Loucy (cell line): ENCODE data around the gene NUAK1.

Experiments used
- H2AFZ ChIP-seq: fragments of 200-600 bp; sonication (generic); 2 replicates; pipeline ENCODE4 v1.6.0; 2016; ENCODE audit warnings: antibody characterized with exemption, mild to moderate bottlenecking, low read length, moderate library complexity
- H3F3A ChIP-seq: fragments of 200-600 bp; 2 replicates; pipeline ENCODE4 v1.6.0; 2016; ENCODE audit warnings: antibody characterized with exemption, low read depth, mild to moderate bottlenecking
- H3K27me3 ChIP-seq: fragments of 200-600 bp; sonication (generic); 2 replicates; pipeline ENCODE4 v1.6.1; 2014; ENCODE audit warnings: low read length, mild to moderate bottlenecking; ENCODE audit not compliant: insufficient read depth, poor library complexity, severe bottlenecking
- H3K36me3 ChIP-seq: fragments of 200-600 bp; sonication (generic); 2 replicates; pipeline ENCODE4 v1.6.1; 2016; ENCODE audit warnings: low read length; ENCODE audit not compliant: insufficient read depth
- H3K4me1 ChIP-seq: fragments of 200-600 bp; sonication (generic); 2 replicates; pipeline ENCODE4 v1.5.1; 2014; ENCODE audit warnings: low read length, mild to moderate bottlenecking; ENCODE audit not compliant: insufficient read depth, poor library complexity, severe bottlenecking
- H3K4me2 ChIP-seq: fragments of 200-600 bp; sonication (generic); 2 replicates; pipeline ENCODE4 v1.6.0; 2014; ENCODE audit warnings: antibody characterized with exemption, low read length, low read depth, mild to moderate bottlenecking; ENCODE audit not compliant: poor library complexity, severe bottlenecking
- H3K4me3 ChIP-seq: fragments of 200-600 bp; sonication (generic); 2 replicates; pipeline ENCODE4 v1.5.1; 2014; ENCODE audit warnings: low read length, mild to moderate bottlenecking, mixed read lengths; ENCODE audit not compliant: poor library complexity, severe bottlenecking
- H3K79me2 ChIP-seq: fragments of 200-600 bp; sonication (generic); 2 replicates; pipeline ENCODE4 v1.6.1; 2014; ENCODE audit warnings: low read length; ENCODE audit not compliant: insufficient read depth
- H3K9ac ChIP-seq: fragments of 200-600 bp; sonication (generic); 2 replicates; pipeline ENCODE4 v1.6.0; 2014; ENCODE audit warnings: mild to moderate bottlenecking, low read depth, low read length, moderate library complexity; ENCODE audit not compliant: poor library complexity, severe bottlenecking
- H3K9me2 ChIP-seq: fragments of 200-600 bp; sonication (generic); replicated peaks from 2 replicates; pipeline ENCODE4 v1.6.1; 2016; ENCODE audit warnings: low read depth, low read length, mixed read lengths
- H3K9me3 ChIP-seq: fragments of 200-600 bp; sonication (generic); 2 replicates; pipeline ENCODE4 v1.6.1; 2014; ENCODE audit warnings: mild to moderate bottlenecking, antibody characterized with exemption, low read length, low read depth; ENCODE audit not compliant: insufficient read depth
- H4K20me1 ChIP-seq: fragments of 200-600 bp; sonication (generic); 2 replicates; pipeline ENCODE4 v1.6.0; 2014; ENCODE audit warnings: antibody characterized with exemption, low read length, mild to moderate bottlenecking; ENCODE audit not compliant: insufficient read depth, poor library complexity, severe bottlenecking
- EZH2phosphoT487 ChIP-seq: fragments of 200-600 bp; IDR thresholded peaks from 2 replicates; pipeline ENCODE4 v1.6.1; 2018; ENCODE audit warnings: antibody characterized with exemption, mild to moderate bottlenecking, moderate library complexity, borderline replicate concordance
- TF ChIP-seq, protein P1 (sequence below): fragments of 200-600 bp; sonication (generic); conservative IDR thresholded peaks from 2 replicates; pipeline ENCODE4 v1.5.1; 2014; ENCODE audit warnings: mild to moderate bottlenecking, antibody characterized with exemption, low read length

Gene NUAK1

DNA sequence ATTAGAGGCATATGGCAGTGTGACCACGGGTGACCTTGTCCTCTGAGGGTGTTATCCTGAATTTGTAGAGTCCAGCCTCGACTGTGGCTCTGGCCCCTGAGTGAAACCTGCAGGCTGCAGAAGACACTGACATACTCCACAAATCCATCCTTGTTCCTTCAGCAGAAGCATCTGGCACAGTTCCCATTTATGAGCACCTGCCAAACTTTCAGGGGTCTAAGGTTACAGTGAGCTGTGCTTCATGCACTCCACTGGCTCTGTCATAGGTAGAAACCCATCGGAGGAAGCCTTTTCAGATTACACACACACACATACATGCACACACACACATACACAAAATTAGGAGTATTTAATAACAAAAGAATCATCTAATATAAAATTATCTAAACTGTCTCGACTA, 13.6 kb upstream of the NUAK1 start:
- H3K79me2 ChIP-seq: no peaks in the 10 kb centered on the region
- no peaks in the 10 kb centered on the region for H3K9me3 ChIP-seq
- H3F3A ChIP-seq: no peaks in the 10 kb centered on the region
- no peak overlapping the region for H3K9ac ChIP-seq
- no peaks in the 10 kb centered on the region for H3K9me2 ChIP-seq
- H3K4me3 ChIP-seq: no peak overlapping the region
- H3K4me2 ChIP-seq: no peak overlapping the region
- H3K36me3 ChIP-seq: no peaks in the 10 kb centered on the region
- no peaks in the 10 kb centered on the region for H4K20me1 ChIP-seq
- no peaks in the 10 kb centered on the region for H3K27me3 ChIP-seq
- H3K4me1 ChIP-seq: no peaks in the 10 kb centered on the region
- TF ChIP-seq, protein P1, sequence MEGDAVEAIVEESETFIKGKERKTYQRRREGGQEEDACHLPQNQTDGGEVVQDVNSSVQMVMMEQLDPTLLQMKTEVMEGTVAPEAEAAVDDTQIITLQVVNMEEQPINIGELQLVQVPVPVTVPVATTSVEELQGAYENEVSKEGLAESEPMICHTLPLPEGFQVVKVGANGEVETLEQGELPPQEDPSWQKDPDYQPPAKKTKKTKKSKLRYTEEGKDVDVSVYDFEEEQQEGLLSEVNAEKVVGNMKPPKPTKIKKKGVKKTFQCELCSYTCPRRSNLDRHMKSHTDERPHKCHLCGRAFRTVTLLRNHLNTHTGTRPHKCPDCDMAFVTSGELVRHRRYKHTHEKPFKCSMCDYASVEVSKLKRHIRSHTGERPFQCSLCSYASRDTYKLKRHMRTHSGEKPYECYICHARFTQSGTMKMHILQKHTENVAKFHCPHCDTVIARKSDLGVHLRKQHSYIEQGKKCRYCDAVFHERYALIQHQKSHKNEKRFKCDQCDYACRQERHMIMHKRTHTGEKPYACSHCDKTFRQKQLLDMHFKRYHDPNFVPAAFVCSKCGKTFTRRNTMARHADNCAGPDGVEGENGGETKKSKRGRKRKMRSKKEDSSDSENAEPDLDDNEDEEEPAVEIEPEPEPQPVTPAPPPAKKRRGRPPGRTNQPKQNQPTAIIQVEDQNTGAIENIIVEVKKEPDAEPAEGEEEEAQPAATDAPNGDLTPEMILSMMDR: no peak
- no peak for TF ChIP-seq EZH2phosphoT487
- H2AFZ ChIP-seq: no peak overlapping the region

DNA sequence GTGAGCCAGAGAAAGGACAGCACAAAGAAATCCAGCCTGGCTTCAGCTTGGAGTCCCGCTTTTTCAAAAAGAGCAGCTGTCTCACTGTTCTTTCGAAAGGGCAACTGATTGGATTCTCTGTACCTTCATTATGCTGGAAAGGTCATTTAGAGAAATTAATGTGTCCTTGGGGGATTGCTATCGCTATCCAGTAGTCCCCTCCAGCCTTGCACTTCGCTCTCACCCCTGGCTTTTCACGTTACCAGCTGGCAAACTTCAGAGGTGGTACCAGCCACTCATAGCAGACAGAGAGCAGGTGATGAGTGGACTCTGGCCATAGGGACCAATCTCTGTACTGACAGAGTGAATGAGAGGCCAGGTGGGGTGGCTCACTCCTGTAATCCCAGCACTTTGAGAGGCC, 11.8 kb upstream of the NUAK1 start:
- no peaks in the 10 kb centered on the region for H3K36me3 ChIP-seq
- no peaks in the 10 kb centered on the region for H3F3A ChIP-seq
- no peak overlapping the region for H3K9ac ChIP-seq
- no peaks in the 10 kb centered on the region for H3K79me2 ChIP-seq
- H2AFZ ChIP-seq: no peak overlapping the region
- H3K4me2 ChIP-seq: no peak overlapping the region
- no peak for TF ChIP-seq EZH2phosphoT487
- TF ChIP-seq, protein P1: no peak
- H3K27me3 ChIP-seq: no peaks in the 10 kb centered on the region
- H3K9me3 ChIP-seq: no peaks in the 10 kb centered on the region
- H3K4me1 ChIP-seq: no peaks in the 10 kb centered on the region
- H3K4me3 ChIP-seq: no peak overlapping the region
- no peaks in the 10 kb centered on the region for H3K9me2 ChIP-seq
- no peaks in the 10 kb centered on the region for H4K20me1 ChIP-seq

DNA sequence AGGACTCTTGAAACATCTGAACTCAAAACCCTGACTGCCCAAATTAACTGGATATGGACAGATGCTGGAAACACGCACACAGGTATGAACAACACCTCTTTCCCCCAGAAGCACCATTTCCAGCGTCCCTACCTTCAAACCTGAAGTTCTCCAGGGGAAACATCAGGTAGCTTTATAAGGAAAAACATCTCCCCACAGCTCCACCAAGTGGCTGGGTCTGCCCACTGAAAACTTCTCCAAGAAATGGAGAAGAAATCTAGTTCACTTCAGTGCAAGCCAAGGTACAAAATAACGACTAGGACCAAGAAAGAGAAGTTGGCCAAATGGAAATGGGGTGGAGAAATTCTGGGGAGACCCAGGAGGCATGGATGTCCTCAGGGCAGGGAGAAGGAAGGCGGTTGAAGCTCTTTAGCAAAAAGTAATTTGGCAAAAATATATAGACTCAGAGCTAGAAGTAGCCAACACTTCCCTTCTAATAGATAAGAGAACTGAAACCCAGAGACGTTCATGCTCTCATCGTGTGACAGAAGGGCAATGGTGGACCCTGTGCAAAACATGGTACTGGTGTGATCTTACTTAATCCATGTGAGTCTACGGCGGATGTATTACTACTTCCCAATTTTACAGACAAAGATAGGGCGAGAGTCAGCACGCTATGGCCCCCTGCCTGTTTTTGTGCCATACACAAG, 10.5 kb upstream of the NUAK1 start:
- TF ChIP-seq, protein P1: peak; percentile 75
- no peak for TF ChIP-seq EZH2phosphoT487
- no peaks in the 10 kb centered on the region for H4K20me1 ChIP-seq
- H3K9ac ChIP-seq: no peak overlapping the region

More for the DNA sequence above, 10.5 kb upstream of the NUAK1 start:
- Histone ChIP-seq H3K79me2 (no peaks in the 10 kb centered on the region), H3K4me1 (no peaks in the 10 kb centered on the region), H3K27me3 (no peaks in the 10 kb centered on the region), H3K4me2 (no peak overlapping the region), H3K9me2 (no peaks in the 10 kb centered on the region), H3F3A (no peaks in the 10 kb centered on the region), H3K36me3 (no peaks in the 10 kb centered on the region), H2AFZ (no peak overlapping the region), H3K4me3 (no peak overlapping the region), H3K9me3 (no peaks in the 10 kb centered on the region)
